AG04450 (cell line): ENCODE results near the gene FGF5. TPM values are rescaled to one million over a fixed set of nuclear protein-coding genes. Genes with fewer than 3 reads are reported as not detected.
"Not testable (repeated sequence)": the region's sequence is repeated elsewhere in the genome, so short reads cannot be mapped to it uniquely, and the experiment has no call there.

ENCODE experiments used
- CTCF ChIA-PET: fragments of 300-600, 350-600 bp; formaldehyde crosslinking; extraction: SDS; loops from one replicate; lab custom pipeline; 2022; ENCODE audit warnings: antibody characterized with exemption, inconsistent platforms; lab: Charles Lee
- POLR2A ChIA-PET: fragments of 350-600 bp; formaldehyde crosslinking; extraction: SDS; loops from one replicate; lab custom pipeline; 2021; ENCODE audit warnings: antibody characterized with exemption, inconsistent platforms; lab: Yijun Ruan, JAX
- DNase-seq: peaks from one replicate; pipeline ENCODE4 v3.0.0-alpha.2; 2011; ENCODE audit warnings: low read depth, low spot score
- H3K27ac ChIP-seq: one replicate; pipeline ENCODE4 v1.5.1; 2012; ENCODE audit warnings: low read depth, low read length, control low read depth
- H3K27me3 ChIP-seq: one replicate; pipeline ENCODE4 v1.6.0; 2012; ENCODE audit warnings: low read length; ENCODE audit not compliant: control insufficient read depth, insufficient read depth
- H3K4me3 ChIP-seq: 2 replicates; pipeline ENCODE4 v1.5.1; 2011; ENCODE audit warnings: mild to moderate bottlenecking, low read depth, low read length, control low read depth
- H3K9me3 ChIP-seq: 2 replicates; pipeline ENCODE4 v1.5.1; 2012; ENCODE audit warnings: low read length; ENCODE audit not compliant: control insufficient read depth, insufficient read depth
- CTCF ChIP-seq: IDR thresholded peaks from 2 replicates; pipeline ENCODE4 v1.5.1; 2011; ENCODE audit warnings: low read depth, low read length, control low read depth, inconsistent platforms
- polyA plus RNA-seq: library from polyadenylated mRNA; depleted of rRNA; stranded (reverse); fragments of >200 nt; gene quantifications from 2 replicates; pipeline ENCODE4 v1.2.3, GENCODE V29; 2011

Gene FGF5
- polyA plus RNA-seq, 1 experiment = 39.9 TPM

GRCh38 chr4:80239480-80240150, 26.8 kb upstream of the FGF5 start:
- ChIA-PET CTCF (interaction anchor here (0.7 to 1.4 kb wide), 2 partner anchors 16 to 68 kb away, joined by 3 read pairs; no protein-coding TSS in a partner anchor), POLR2A (interaction anchor here (1.2 kb wide), 1 partner anchor 27 kb away, joined by 4 read pairs; the partner anchor contains the start of gene FGF5)
- TF ChIP-seq CTCF = no peak
- DNase-seq = no peak
- no peak overlapping the region for H3K4me3 ChIP-seq
- H3K27ac ChIP-seq = peak overlapping the region; percentile 59
- no peaks in the 10 kb centered on the region for H3K9me3 ChIP-seq
- H3K27me3 ChIP-seq = no peaks in the 10 kb centered on the region

- H3K4me3 ChIP-seq = no peak overlapping the region
- no peak for TF ChIP-seq CTCF
- DNase-seq = no peak
- ChIA-PET POLR2A (no interaction called here), CTCF (interaction anchor here (1.4 kb wide), 1 partner anchor 14 kb away, joined by 3 read pairs; no protein-coding TSS in a partner anchor)
- H3K27me3 ChIP-seq = no peaks in the 10 kb centered on the region
- no peak overlapping the region for H3K27ac ChIP-seq
- H3K9me3 ChIP-seq = no peaks in the 10 kb centered on the region
Measured at GRCh38 chr4:80240976-80241375, 25.5 kb upstream of the FGF5 start.

GRCh38 chr4:80243274-80244018, 23.0 kb upstream of the FGF5 start:
- POLR2A ChIA-PET = no interaction called here
- no peak for TF ChIP-seq CTCF
- H3K27ac ChIP-seq = no peak overlapping the region

GRCh38 chr4:80247484-80247883, 19.0 kb upstream of the FGF5 start:
- H3K27me3 ChIP-seq, POLR2A ChIA-PET: not testable (repeated sequence)
- CTCF ChIA-PET = interaction anchor here (1.3 kb wide), 1 partner anchor 27 kb away, joined by 3 read pairs; no protein-coding TSS in a partner anchor

More at GRCh38 chr4:80243274-80244018, 23.0 kb upstream of the FGF5 start:
- Histone ChIP-seq H3K4me3 (no peak overlapping the region), H3K27me3 (no peaks in the 10 kb centered on the region), H3K9me3 (no peaks in the 10 kb centered on the region)
- no peak for DNase-seq
- CTCF ChIA-PET = no interaction called here

GRCh38 chr4:80249144-80249543, 17.3 kb upstream of the FGF5 start:
- Histone ChIP-seq H3K27me3 (no peaks in the 10 kb centered on the region), H3K9me3 (no peaks in the 10 kb centered on the region), H3K4me3 (no peak overlapping the region), H3K27ac (no peak overlapping the region)
- DNase-seq = no peak
- POLR2A ChIA-PET = interaction anchor here (1.1 kb wide), 1 partner anchor 17 kb away, joined by 3 read pairs; the partner anchor contains the start of gene FGF5
- CTCF ChIA-PET = interaction anchor here (1.0 to 1.2 kb wide), 2 partner anchors 17 to 74 kb away, joined by 3 read pairs; partner anchors contain the start of gene FGF5
- TF ChIP-seq CTCF = no peak

More at GRCh38 chr4:80247484-80247883, 19.0 kb upstream of the FGF5 start:
- H3K27ac ChIP-seq, H3K4me3 ChIP-seq, DNase-seq, H3K9me3 ChIP-seq: not testable (repeated sequence)
